GM18519 (cell line): Measurements from ENCODE around the gene YY1AP1.
"Not testable (repeated sequence)": the region's sequence is repeated elsewhere in the genome, so short reads cannot be mapped to it uniquely, and the experiment has no call there.

ENCODE experiments used
- ATAC-seq: cut with Tn5 transposase; IDR thresholded peaks from one replicate; pipeline ENCODE4 v1.9.1; 2021; ENCODE audit warnings: mild to moderate bottlenecking, moderate library complexity; ENCODE audit not compliant: unreplicated experiment, low FRiP score

YY1AP1 gene

GRCh38 chr1:155649676-155650075 lies 38.9 kb downstream of the YY1AP1 start:
- no peak for ATAC-seq

- no peak for ATAC-seq
Observed at GRCh38 chr1:155648207-155649147, 40.1 kb downstream of the YY1AP1 start.

- no peak for ATAC-seq
Observed at GRCh38 chr1:155646307-155646706, 42.3 kb downstream of the YY1AP1 start.

GRCh38 chr1:155645648-155646047 lies 42.9 kb downstream of the YY1AP1 start:
- ATAC-seq, result no peak

GRCh38 chr1:155645034-155645598 lies 43.5 kb downstream of the YY1AP1 start:
- no peak for ATAC-seq

GRCh38 chr1:155643230-155643629 lies 45.3 kb downstream of the YY1AP1 start:
- ATAC-seq, result no peak

- ATAC-seq, result not testable (repeated sequence)
Observed at GRCh38 chr1:155642559-155643180, 45.9 kb downstream of the YY1AP1 start.

GRCh38 chr1:155640367-155640766 lies 48.2 kb downstream of the YY1AP1 start:
- ATAC-seq, result no peak

GRCh38 chr1:155636397-155637153 lies 52.0 kb downstream of the YY1AP1 start:
- no peak for ATAC-seq

GRCh38 chr1:155626428-155626827 lies 62.1 kb downstream of the YY1AP1 start:
- not testable (repeated sequence) for ATAC-seq

GRCh38 chr1:155623357-155623756 lies 65.2 kb downstream of the YY1AP1 start:
- no peak for ATAC-seq

- no peak for ATAC-seq
Observed at GRCh38 chr1:155622191-155622590, 66.4 kb downstream of the YY1AP1 start.

GRCh38 chr1:155613226-155613625 lies 75.3 kb downstream of the YY1AP1 start:
- not testable (repeated sequence) for ATAC-seq

GRCh38 chr1:155610257-155610647 lies 78.3 kb downstream of the YY1AP1 start:
- ATAC-seq, result not testable (repeated sequence)

- peak; percentile 64 for ATAC-seq
Observed at GRCh38 chr1:155609515-155610256, 78.9 kb downstream of the YY1AP1 start, which contains the start of gene MSTO1. Gene MSTO1 (plus strand): TSS chr1:155610218. CDS start chr1:155610249, 31 bp downstream.
